HG02623 (cell line): ENCODE measurements around the gene B3GALT5.

Source experiments
- ATAC-seq: cut with Tn5 transposase; IDR thresholded peaks from one replicate; pipeline ENCODE4 v1.9.1; 2021; ENCODE audit warnings: moderate library complexity; ENCODE audit not compliant: unreplicated experiment

The B3GALT5 gene

GRCh38 chr21:39602793-39603192, 9.9 kb upstream of the B3GALT5 start:
- ATAC-seq: no peak

- ATAC-seq: no peak
Measured at GRCh38 chr21:39604951-39605350, 7.8 kb upstream of the B3GALT5 start.

DNA sequence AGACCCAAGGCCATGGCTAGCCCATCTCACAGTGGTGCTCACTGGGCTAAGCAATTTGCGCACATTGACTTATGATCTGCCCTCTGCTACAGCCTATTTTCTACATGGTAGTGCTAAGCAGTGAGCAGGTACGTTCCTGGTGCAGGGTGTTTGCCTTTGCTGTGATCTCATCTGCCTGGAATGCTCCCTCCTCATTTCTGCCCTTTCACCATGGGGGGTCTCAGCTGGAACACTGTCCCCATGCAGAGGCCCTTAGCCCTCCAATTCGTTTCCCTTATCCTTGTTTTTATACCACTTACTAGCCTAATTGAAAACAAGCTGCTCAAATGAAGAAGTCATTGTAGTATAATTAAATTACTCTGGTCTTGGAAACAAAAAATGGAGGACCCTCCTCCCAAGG, 2.0 kb upstream of the B3GALT5 start:
- ATAC-seq: no peak

GRCh38 chr21:39611551-39612190, 1.1 kb upstream of the B3GALT5 start:
- no peak for ATAC-seq

- no peak for ATAC-seq
Measured at GRCh38 chr21:39613041-39613934, 548 bp downstream of the B3GALT5 start.

GRCh38 chr21:39616211-39616772, 3.6 kb downstream of the B3GALT5 start:
- ATAC-seq: no peak

DNA sequence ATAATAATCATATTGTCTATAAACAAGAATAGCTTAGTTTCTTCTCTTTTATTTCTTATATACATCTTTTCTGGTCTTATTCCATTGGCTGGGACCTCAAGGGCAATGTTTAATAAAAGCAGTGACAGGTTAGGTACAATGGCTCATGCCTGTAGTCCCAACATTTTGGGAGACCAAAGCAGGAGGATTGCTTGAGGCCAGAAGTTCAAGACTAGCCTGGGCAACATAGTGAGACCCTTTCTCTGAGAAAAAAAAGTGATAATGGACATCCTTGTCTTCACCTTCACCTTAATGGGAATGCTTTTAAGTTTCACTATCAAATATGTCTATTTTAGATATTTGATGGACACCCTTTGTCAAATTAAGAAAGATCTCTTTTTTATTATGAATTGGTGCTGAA, 8.1 kb downstream of the B3GALT5 start:
- no peak for ATAC-seq

- no peak for ATAC-seq
Measured at GRCh38 chr21:39625211-39625895, 12.6 kb downstream of the B3GALT5 start.

DNA sequence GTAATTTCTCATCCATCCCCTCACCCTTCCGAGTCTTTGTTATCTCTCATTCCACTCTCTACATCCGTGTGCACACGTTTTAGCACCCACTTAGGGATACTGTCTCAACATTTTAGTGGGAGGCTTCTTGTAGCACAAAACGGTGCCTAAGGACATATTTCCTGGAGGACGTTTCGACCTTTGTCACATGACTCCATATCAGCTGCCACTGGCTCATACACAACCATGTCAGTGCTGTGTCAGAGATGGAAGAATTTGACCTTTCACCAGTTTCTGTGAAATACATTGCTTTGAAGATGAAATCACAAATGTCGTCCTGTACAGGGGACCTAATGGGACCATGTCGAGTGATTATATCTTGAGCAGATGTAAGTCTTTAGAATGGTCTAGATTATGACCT, 15.6 kb downstream of the B3GALT5 start:
- no peak for ATAC-seq

- no peak for ATAC-seq
Measured at GRCh38 chr21:39630191-39630591, 17.5 kb downstream of the B3GALT5 start.

DNA sequence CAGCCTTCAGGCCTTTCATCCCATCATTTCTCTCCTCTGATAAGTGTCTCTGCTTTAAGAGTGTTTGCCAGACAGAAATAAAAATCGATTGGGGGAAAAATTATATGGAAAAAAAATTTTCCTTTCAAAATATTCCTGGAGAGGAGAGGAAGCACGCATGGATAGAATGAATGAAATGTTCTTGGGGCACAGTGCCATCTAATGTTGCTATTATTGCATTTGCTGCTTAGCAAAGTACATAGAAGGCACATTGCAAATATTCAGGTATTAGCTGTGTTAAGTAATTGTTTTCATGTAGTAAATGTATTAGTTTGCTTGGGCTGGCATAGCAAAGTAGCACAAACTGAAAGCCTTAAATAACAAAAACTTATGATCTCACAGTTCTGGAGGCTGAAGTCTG, 18.1 kb downstream of the B3GALT5 start:
- ATAC-seq: no peak

DNA sequence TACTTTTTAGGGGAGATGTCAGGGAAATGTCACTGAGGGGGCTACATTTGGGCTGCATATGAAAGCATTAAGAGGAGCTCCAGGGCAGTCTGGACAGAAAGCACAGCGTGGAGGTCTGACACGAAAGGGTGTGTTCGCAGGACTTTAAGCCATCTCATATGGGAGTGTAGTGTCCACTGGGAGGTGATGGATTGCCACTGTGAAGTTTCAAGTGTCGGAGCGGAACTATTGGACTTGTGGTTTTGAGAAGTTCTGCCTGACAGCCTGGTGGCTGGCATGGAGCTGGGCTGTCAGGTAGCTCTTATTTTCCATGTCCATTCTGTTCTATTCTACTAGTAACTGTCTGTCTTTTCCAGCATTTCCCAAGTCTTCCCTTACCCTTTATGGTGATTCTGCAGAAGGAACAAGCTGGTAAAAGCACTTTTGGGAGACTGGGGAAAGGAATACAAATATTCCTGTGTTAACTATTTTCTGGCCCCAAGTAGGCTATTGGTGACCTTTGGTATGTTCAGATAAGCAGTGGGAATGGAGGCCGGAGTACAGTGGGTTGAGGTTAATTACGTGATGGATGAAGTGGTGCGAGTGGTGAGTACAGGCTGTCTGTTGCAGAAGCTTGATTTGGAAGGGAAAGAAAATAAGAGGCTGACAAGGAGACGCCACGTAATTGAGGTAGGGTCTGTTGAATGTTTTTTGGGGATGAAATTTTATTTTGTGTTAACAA, 19.3 kb downstream of the B3GALT5 start:
- no peak for ATAC-seq

- ATAC-seq: no peak
Measured at GRCh38 chr21:39632796-39633442, 20.2 kb downstream of the B3GALT5 start.

- no peak for ATAC-seq
Measured at GRCh38 chr21:39633770-39634181, 21.0 kb downstream of the B3GALT5 start.

GRCh38 chr21:39634507-39634906, 21.8 kb downstream of the B3GALT5 start:
- no peak for ATAC-seq

DNA sequence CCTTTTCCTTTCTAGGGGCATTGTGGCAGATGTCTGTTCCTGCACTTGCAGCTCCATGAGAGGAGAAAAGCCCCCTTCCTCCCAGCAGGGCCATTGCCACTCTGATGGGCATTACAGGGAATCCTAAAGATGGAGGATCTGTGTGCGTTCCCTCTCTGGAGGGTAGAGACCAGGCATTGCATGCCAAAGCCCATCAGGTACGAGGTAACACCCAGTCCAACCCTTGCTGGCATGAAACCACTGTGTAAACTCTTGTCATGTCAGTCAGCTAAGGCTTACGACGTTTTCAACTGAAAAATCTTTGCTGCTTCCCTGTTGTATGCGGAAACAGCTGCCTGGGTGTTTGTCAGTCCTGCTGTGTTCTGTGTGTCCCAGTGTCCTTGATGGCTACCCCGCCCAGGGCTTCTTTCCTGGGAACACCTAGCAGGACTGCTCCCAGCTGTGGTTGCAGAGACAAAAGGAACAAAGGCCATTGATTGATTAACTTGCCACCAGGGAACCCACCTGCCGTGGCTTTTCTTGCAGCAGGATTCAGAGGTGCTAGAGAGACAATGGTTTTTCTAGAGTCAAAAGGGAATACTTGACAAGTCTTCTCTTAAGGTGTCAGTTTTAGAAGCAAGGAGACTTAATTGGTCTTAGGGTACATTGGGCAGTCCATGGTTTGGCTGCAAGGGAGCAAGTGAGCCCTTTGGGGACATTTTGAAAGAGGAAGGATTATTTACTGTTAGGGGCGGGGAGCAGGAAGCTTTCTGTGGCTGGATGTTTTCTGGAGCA, 24.6 kb downstream of the B3GALT5 start:
- ATAC-seq: no peak

GRCh38 chr21:39637971-39638240, 25.2 kb downstream of the B3GALT5 start:
- no peak for ATAC-seq

GRCh38 chr21:39638281-39638680, 25.5 kb downstream of the B3GALT5 start:
- no peak for ATAC-seq

GRCh38 chr21:39640754-39641153, 28.0 kb downstream of the B3GALT5 start:
- no peak for ATAC-seq
